Glutamatergic neuron (in vitro differentiated cells): ENCODE measurements around the gene AGAP1. TPM values are rescaled to one million over a fixed set of nuclear protein-coding genes. Genes with fewer than 3 reads are reported as not detected.

ENCODE experiments used
- DNase-seq: peaks from one replicate; pipeline ENCODE4 v3.0.0; 2022
- H3K27ac Mint-ChIP-seq: one replicate; pipeline ENCODE4 v1.8.0; 2020; ENCODE audit warnings: mild to moderate bottlenecking, mixed read lengths, inconsistent platforms; ENCODE audit not compliant: unreplicated experiment
- H3K27me3 Mint-ChIP-seq: one replicate; pipeline ENCODE4 v1.8.0; 2020; ENCODE audit warnings: mild to moderate bottlenecking, moderate library complexity, mixed read lengths, inconsistent platforms; ENCODE audit not compliant: unreplicated experiment
- H3K36me3 Mint-ChIP-seq: one replicate; pipeline ENCODE4 v1.8.0; 2020; ENCODE audit warnings: mild to moderate bottlenecking, mixed read lengths, inconsistent platforms; ENCODE audit not compliant: unreplicated experiment
- H3K4me1 Mint-ChIP-seq: one replicate; pipeline ENCODE4 v1.8.0; 2020; ENCODE audit warnings: mild to moderate bottlenecking, low read depth, mixed read lengths, inconsistent platforms; ENCODE audit not compliant: unreplicated experiment
- H3K4me3 Mint-ChIP-seq: one replicate; pipeline ENCODE4 v1.8.0; 2020; ENCODE audit warnings: mild to moderate bottlenecking, mixed read lengths, inconsistent platforms; ENCODE audit not compliant: unreplicated experiment
- H3K9me3 Mint-ChIP-seq: one replicate; pipeline ENCODE4 v1.8.0; 2020; ENCODE audit warnings: mild to moderate bottlenecking, moderate library complexity, mixed read lengths, inconsistent platforms; ENCODE audit not compliant: unreplicated experiment
- CTCF ChIP-seq: fragments of 200-600 bp; sonication (generic); IDR thresholded peaks from one replicate; pipeline ENCODE4 v1.5.0; 2021; ENCODE audit not compliant: partially characterized antibody, unreplicated experiment
- total RNA-seq: library from RNA; stranded (reverse); fragmentation: NEBNext Ultra II Directional; extraction: Animal tissue kit (Norgen Biotek cat#: 25700); gene quantifications from one replicate; pipeline ENCODE4 v1.2.1, GENCODE V29; 2021; ENCODE audit not compliant: unreplicated experiment

The AGAP1 gene
- total RNA-seq, 1 donor from 2014 or later: 153 TPM

- H3K4me3 Mint-ChIP-seq: no peak overlapping the region
- no peak for DNase-seq
- H3K27ac Mint-ChIP-seq: no peak overlapping the region
- peaks cover 8% of the 10 kb centered on the region for H3K36me3 Mint-ChIP-seq
- no peaks in the 10 kb centered on the region for H3K9me3 Mint-ChIP-seq
- TF ChIP-seq CTCF: no peak
- peaks cover 16% of the 10 kb centered on the region for H3K4me1 Mint-ChIP-seq
- peaks cover 1% of the 10 kb centered on the region for H3K27me3 Mint-ChIP-seq
These were observed 333.0 kb downstream of the AGAP1 start for GRCh38 chr2:235826826-235827225.

- no peak for TF ChIP-seq CTCF
These were observed 333.7 kb downstream of the AGAP1 start for GRCh38 chr2:235827585-235827992.

GRCh38 chr2:235829726-235830125 lies 335.9 kb downstream of the AGAP1 start:
- peaks cover 3% of the 10 kb centered on the region for H3K9me3 Mint-ChIP-seq
- peaks cover 5% of the 10 kb centered on the region for H3K27me3 Mint-ChIP-seq
- no peak for DNase-seq
- TF ChIP-seq CTCF: no peak
- peaks cover 14% of the 10 kb centered on the region for H3K4me1 Mint-ChIP-seq
- no peaks in the 10 kb centered on the region for H3K36me3 Mint-ChIP-seq
- H3K4me3 Mint-ChIP-seq: no peak overlapping the region
- no peak overlapping the region for H3K27ac Mint-ChIP-seq

More at GRCh38 chr2:235827585-235827992, 333.7 kb downstream of the AGAP1 start:
- Mint-ChIP-seq H3K27ac (no peak overlapping the region), H3K4me1 (peaks cover 17% of the 10 kb centered on the region), H3K36me3 (peaks cover under 1% of the 10 kb centered on the region), H3K9me3 (no peaks in the 10 kb centered on the region), H3K4me3 (no peak overlapping the region), H3K27me3 (peaks cover 1% of the 10 kb centered on the region)
- DNase-seq: no peak

GRCh38 chr2:235831755-235832154 lies 337.9 kb downstream of the AGAP1 start:
- Mint-ChIP-seq H3K9me3 (peaks cover 3% of the 10 kb centered on the region), H3K4me1 (peaks cover 13% of the 10 kb centered on the region), H3K4me3 (no peak overlapping the region), H3K27ac (no peak overlapping the region), H3K27me3 (peaks cover 6% of the 10 kb centered on the region), H3K36me3 (no peaks in the 10 kb centered on the region)
- no peak for TF ChIP-seq CTCF
- no peak for DNase-seq

- Mint-ChIP-seq H3K36me3 (no peaks in the 10 kb centered on the region), H3K4me3 (no peak overlapping the region), H3K27me3 (peaks cover 6% of the 10 kb centered on the region), H3K9me3 (peaks cover 3% of the 10 kb centered on the region), H3K4me1 (peaks cover 13% of the 10 kb centered on the region), H3K27ac (peak overlapping the region; percentile 25)
- no peak for TF ChIP-seq CTCF
- no peak for DNase-seq
These were observed 339.1 kb downstream of the AGAP1 start for GRCh38 chr2:235832941-235833340.
